Stimulated activated CD8-positive, alpha-beta memory T cell treated with anti-CD3 and anti-CD28 coated beads, Interleukin-4, amount 100 ng/mL, for 48 hours (primary cell): Measurements from ENCODE around the gene HACD4.

Experiments used
- DNase-seq: peaks from one replicate; pipeline ENCODE4 v3.0.0-alpha.2; 2020

HACD4 gene

DNA sequence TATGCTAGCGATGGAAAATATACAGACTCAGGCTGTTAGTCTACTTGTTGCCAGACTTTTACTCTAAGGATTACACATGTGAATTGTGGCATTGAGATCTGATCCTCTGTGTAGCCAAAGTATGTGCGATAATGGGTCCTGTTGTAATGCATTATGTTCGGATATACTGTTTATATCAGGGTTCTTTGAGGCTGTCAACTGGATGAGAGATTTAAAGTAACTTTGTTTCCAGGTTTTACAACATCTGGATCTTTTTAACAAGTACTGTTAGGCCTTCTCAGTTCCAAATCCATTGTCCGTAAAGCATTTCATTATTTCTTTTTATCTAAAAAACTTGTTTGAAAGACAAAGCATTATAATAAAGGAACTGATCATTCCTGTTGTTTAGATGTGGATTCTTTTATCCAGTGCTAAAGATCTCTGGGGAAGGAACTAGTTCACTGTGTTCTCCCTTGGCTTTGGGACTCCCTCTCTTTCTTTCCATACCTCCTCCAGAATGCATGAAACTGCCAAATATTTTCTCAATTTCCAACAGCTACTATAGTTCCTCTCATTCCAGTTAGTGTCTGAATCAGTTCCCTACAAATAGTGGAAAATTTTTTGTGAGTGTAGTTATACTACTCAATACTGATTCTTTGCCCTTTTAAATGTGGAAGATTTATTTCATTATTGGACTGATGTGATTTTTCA, 68.8 kb downstream of the HACD4 start:
- DNase-seq = no peak

DNA sequence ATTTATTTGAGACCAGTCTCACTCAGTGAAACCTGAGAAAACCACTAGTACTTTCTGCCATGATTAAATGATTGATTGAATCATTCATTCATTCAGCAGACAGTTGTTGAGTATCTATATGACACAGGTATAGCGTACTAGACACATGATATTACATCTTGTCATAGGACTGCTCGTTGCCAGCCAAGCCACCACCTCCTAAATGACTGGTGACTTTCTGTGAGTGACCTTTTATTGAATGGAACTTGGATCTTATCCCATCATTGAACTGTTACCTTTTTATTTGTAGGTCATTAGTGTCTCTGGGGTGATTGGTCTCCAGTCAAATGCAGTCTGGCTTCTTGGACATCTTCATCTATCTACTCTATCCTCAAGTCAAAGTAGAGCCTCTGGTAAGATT, 80.7 kb downstream of the HACD4 start:
- DNase-seq = no peak
